HEK293 (cell line): Measurements from ENCODE around the gene PBX3.

Experiments
- CTCF ChIP-seq: fragments of 450-650 bp; formaldehyde crosslinking; IDR thresholded peaks from 2 replicates; pipeline ENCODE4 v1.5.1; 2016; ENCODE audit warnings: missing biosample characterization, missing genetic modification characterization
- GFI1B ChIP-seq: fragments of 450-650 bp; formaldehyde crosslinking; IDR thresholded peaks from 2 replicates; pipeline ENCODE4 v1.5.1; 2016; ENCODE audit warnings: missing biosample characterization, missing genetic modification characterization
- SALL2 ChIP-seq: fragments of 450-650 bp; formaldehyde crosslinking; IDR thresholded peaks from 2 replicates; pipeline ENCODE4 v1.5.0; 2017; ENCODE audit warnings: missing biosample characterization, mild to moderate bottlenecking, missing genetic modification characterization, borderline replicate concordance
- YY1 ChIP-seq: fragments of 450-650 bp; formaldehyde crosslinking; IDR thresholded peaks from 2 replicates; pipeline ENCODE4 v1.5.1; 2018; ENCODE audit warnings: missing biosample characterization, missing genetic modification characterization
- ZEB2 ChIP-seq: fragments of 450-650 bp; formaldehyde crosslinking; IDR thresholded peaks from 2 replicates; pipeline ENCODE4 v1.5.1; 2016; ENCODE audit warnings: missing biosample characterization, missing genetic modification characterization
- ZNF274 ChIP-seq, 2 experiments: fragments of 200-500 bp in 1 of 2; fragments of 450-650 bp in 1 of 2; sonication (Bioruptor generic) in 1 of 2; formaldehyde crosslinking in 1 of 2; IDR thresholded peaks; 2 replicates each; pipeline versions ENCODE4 v1.5.1 to v1.6.1; 2014 to 2016; ENCODE audit warnings: borderline replicate concordance in 1 of 2, inconsistent platforms in 1 of 2, low read length in 1 of 2, missing biosample characterization in 1 of 2, missing genetic modification characterization in 1 of 2
- ZNF654 ChIP-seq: fragments of 450-650 bp; formaldehyde crosslinking; IDR thresholded peaks from 2 replicates; pipeline ENCODE4 v1.5.1; 2016; ENCODE audit warnings: low read depth, missing biosample characterization, missing genetic modification characterization
- ZNF76 ChIP-seq: fragments of 450-650 bp; formaldehyde crosslinking; IDR thresholded peaks from 2 replicates; pipeline ENCODE4; 2016; ENCODE audit warnings: low read depth, missing biosample characterization, missing genetic modification characterization, borderline replicate concordance

DNA sequence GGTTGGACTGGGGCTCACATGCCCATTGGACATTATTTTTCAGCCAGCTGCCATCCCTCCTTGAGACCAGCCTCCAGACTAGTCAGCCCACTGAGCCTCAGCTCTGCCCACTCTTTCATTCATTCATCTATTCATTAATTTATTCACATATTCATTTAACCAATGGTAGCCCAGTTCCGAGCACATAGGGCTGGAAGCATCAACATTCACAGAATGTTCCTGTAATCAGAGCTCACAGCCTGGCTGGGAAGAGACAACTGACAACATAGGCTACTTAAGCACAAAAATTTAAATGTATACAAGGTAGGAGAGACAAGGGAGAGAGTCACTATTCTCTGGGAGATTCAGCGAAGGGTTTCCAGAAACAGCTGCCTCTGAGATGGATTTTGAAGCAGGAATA is 17.0 kb upstream of the PBX3 start:
- TF ChIP-seq ZNF654 (tag by site-specific recombination) (no peak), CTCF (tag by site-specific recombination) (no peak), ZNF76 (tag by site-specific recombination) (no peak), GFI1B (tag by site-specific recombination) (no peak), ZNF274 (IDR thresholded peaks at IDR 0.05; ENCODE audit: low read length) (no peak), ZNF274 (tag by site-specific recombination; IDR thresholded peaks at IDR 0.05; ENCODE audit: borderline replicate concordance) (no peak), YY1 (tag by site-specific recombination) (no peak), ZEB2 (tag by site-specific recombination) (no peak), SALL2 (tag by site-specific recombination) (no peak)
